Kasumi-1 (cell line): ENCODE measurements around the gene KRTAP5-1.
A peak's percentile ranks its signal among the peaks of the same experiment; 100 is the strongest.
"Not testable (repeated sequence)": the region's sequence is repeated elsewhere in the genome, so short reads cannot be mapped to it uniquely, and the experiment has no call there.

Experiments
- DNase-seq, 2 experiments: peaks; one replicate each; lab custom pipeline; 2025; lab: John Stamatoyannopoulos, UW

Gene KRTAP5-1, protein sequence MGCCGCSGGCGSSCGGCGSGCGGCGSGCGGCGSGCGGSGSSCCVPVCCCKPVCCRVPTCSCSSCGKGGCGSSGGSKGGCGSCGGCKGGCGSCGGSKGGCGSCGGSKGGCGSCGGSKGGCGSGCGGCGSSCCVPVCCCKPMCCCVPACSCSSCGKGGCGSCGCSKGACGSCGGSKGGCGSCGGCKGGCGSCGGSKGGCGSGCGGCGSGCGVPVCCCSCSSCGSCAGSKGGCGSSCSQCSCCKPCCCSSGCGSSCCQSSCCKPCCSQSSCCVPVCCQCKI

GRCh38 chr11:1584661-1585370 lies at the start of gene KRTAP5-1:
Gene KRTAP5-1, minus strand, starts transcription at chr11:1585283. Its CDS starts 34 bp downstream, at chr11:1585249.
- not testable (repeated sequence) for DNase-seq

DNA sequence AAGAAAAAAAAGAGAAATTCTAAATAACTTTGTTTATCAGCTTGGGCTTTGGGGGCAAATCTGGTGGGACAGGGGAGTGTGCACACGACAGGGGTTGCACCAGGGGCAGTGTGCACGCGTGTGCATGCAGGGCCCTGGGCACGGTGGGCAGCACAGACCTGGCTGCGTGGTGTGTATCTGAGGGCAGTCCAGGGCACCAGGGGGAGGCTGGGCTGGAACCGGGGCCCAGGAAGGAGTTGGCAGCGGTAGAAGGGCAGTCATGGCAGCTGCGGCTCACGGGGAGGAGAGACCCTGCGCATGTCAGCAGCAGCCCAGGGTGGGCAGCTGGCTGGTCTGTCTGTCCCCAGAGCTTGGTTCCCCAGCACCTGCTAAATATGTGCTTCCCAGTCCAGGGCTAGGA lies 48.8 kb upstream of the KRTAP5-1 start:
- DNase-seq, result no peak

GRCh38 chr11:1632053-1632714 lies 47.1 kb upstream of the KRTAP5-1 start:
- DNase-seq, result no peak

- no peak for DNase-seq
These were observed 46.0 kb upstream of the KRTAP5-1 start for GRCh38 chr11:1631066-1631568.

- DNase-seq, result no peak
These were observed 45.2 kb upstream of the KRTAP5-1 start for GRCh38 chr11:1630271-1630670.

DNA sequence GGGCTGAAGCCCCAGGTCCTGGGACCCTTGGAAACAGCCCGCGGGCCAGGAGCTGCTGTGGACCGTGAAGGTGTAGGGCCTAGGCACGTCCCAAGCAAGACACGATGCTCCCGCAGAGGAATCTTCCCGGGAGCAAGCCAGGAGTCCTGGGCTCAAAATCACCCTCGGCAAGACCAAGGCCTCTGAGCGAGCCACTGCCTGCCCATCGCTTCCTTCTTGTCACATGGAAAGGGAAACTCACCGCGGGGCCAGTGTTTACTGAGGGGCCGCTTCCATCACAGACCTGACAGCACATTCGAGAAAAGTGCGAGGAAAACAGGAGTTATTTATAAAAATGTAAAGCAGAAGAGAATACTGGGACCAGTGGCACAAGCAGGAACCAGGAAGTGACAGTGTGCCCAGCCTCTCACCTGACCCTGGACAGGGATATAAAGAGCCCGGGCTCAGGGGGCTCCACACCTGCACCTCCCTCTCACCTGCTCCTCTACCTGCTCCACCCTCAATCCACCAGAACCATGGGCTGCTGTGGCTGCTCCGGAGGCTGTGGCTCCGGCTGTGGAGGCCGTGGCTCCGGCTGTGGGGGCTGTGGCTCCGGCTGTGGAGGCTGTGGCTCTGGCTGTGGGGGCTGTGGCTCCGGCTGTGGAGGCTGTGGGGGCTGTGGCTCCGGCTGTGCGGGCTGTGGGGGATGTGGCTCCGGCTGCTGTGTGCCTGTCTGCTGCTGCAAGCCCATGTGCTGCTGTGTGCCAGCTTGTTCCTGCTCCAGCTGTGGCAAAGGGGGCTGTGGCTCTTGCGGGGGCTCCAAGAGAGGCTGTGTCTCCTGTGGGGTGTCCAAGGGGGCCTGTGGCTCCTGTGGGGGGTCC lies 44.5 kb upstream of the KRTAP5-1 start, which contains the start of gene KRTAP5-5:
TSS of gene KRTAP5-5 (plus strand) at position 450 of the 860 bp plus-strand sequence. CDS start at position 516, 66 bp downstream.
- DNase-seq, result no peak

DNA sequence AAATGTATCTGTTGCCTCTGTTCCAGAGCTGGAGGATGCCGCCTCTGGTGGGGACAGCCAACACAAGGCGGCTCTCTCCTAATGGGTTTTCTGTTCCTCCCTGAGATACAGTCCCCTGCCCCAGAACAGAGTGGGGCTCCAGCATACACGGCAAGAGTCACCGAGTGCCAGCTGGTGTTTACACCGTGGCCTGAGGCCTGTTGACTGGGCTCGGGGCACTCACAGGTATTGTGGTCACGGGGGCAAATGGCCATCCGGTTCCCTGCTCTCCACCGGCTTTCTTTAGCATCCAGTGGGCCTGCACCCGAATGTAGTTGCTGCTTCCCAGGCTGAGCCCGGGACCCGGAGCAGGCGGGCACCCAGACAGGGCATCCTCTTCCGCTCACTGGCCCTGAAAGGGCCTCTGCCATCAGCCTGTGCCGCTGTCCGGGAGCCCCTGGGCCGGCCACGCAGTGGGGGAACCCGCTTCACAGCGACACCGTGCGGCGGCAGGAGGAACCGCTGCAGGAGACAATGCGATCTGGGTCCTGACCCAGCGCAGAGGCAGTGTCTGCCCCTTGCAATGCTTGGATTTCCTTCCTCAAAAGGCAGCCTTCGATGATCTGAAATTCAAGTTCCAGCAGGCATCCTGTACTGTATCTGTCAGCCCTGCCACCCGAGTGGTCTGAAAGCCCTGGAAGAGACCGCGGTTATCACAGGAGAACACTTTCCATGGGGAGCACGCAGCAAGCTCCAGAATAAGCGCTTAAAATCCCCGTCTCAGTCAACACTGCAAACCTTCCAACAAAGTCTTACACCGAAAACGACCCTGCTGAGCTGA lies 43.6 kb upstream of the KRTAP5-1 start:
- DNase-seq, result peak; percentile 53 to 57

- no peak for DNase-seq
These were observed 40.5 kb upstream of the KRTAP5-1 start for GRCh38 chr11:1625541-1625940.

DNA sequence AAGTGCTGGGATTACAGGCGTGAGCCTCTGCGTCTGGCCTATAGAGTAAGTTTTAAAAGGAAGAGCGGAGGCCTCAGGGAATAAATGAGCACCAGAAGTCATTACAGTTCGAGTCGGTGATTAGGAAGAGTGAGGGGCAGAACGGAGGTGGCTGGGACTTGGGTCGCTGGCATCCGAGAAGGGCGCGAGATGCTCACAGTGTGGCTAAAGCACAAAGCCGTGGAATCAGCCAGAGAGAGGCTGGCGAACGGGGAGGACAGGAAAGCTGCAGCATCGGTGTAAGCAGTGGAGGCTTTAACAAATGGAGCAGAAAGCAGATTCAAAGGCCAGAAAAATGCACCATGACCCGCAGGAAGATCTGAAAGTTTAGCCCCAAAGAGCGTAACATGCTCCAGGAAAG lies 39.5 kb upstream of the KRTAP5-1 start:
- DNase-seq, result no peak

DNA sequence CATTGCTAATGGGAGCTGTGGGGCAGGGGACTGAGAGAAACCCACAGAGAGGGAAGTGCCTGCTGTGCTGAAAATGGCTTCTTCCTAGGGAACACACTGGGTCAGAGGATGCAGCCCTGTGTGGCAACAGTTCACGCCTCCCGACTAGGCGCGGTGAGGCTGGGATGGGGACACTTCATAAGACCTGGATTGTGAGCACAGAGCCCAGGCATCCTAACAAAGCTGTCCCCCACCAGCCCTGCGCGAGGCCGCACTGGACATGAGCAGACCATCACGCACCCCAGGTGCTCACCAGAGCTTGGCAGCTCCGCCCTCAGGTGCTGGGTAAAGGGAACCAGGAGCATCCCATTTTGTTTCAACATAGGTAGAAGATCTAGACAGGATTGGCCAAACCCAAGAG lies 38.6 kb upstream of the KRTAP5-1 start:
- DNase-seq, result no peak

DNA sequence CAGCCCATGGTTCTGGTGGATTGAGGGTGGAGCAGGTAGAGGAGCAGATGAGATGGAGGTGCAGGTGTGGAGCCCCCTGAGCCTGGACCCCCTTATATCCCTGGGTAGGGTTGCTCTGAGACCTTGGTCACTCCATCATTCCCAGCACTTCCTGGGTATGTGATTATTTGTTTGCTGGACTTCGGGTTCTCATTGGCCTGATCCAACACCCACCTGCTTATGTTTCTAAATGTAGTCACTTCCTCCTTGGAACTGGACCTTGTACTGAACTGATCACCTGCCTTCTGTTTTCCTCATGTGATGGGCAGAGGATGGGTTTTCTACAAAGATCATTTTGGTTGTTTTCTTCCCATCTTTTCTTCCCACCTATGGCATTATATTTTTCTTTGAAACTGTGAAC lies 37.0 kb upstream of the KRTAP5-1 start, which contains the start of gene KRTAP5-4:
TSS of gene KRTAP5-4 (minus strand) at position 53 of the 400 bp plus-strand sequence. CDS start at position 8, 45 bp downstream.
- no peak for DNase-seq

DNA sequence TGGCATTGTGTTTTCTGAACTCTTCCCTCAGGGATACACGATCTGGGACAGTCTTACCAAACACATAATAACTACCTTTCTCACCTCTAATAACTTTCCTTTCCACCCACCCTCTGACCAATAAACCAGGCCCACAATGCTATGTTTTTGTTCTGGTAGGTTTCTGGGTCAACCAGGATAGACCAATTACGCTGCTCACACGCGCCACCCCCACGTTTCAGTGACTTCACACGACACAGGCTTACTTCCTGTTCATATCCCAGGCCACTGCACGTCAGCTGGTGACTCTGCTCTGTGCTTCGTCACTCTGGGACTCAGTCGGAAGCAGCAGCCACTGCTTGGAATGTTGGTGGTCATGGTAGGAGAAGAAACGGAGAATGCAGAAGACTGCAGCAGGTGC lies 34.4 kb upstream of the KRTAP5-1 start:
- no peak for DNase-seq

GRCh38 chr11:1618231-1618630 lies 33.1 kb upstream of the KRTAP5-1 start:
- no peak for DNase-seq

DNA sequence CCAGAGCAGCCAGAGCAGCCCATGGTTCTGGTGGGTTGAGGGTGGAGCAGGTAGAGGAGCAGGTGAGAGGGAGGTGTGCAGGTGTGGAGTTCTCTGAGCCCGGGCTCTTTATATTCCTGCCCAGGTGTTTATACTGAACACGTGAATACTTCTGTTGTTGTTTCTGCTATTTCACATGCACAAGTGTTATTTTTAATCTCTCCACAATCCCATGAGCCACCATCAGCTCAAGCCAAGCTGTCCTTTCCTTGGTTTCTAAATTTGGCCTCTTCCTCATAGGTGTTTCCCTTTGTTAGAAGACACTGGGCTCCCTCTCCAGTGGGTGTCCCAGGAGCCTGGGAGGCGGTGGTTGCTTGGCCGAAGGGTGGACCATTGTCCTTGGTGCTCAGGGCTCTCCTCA lies 23.3 kb upstream of the KRTAP5-1 start, which contains the start of gene KRTAP5-3:
TSS of gene KRTAP5-3 (minus strand) at position 101 of the 400 bp plus-strand sequence. CDS start at position 23, 78 bp downstream.
- no peak for DNase-seq

- not testable (repeated sequence) for DNase-seq
These were observed 22.8 kb upstream of the KRTAP5-1 start for GRCh38 chr11:1607901-1608300.

- DNase-seq, result not testable (repeated sequence)
These were observed 22.2 kb upstream of the KRTAP5-1 start for GRCh38 chr11:1607156-1607845.

DNA sequence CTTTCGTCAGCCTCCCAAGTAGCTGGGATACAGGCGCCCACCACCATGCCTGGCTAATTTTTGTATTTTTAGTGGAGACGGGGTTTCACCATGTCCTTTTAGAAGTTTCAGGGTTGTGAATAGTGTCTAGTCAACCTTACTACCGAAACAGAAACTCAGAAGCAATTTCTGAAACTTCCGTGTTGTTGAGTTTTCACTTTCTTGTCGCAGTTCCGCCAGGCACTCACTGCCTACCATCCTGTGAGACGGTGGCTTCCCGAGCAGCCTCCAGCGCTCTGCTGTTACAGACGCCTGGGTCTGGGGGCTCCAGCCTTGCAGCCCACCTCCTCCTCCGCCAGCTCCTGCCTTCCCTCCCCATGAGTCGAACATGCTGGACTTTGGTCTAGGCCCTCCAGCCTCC lies 20.8 kb upstream of the KRTAP5-1 start:
- not testable (repeated sequence) for DNase-seq

GRCh38 chr11:1604711-1605110 lies 19.6 kb upstream of the KRTAP5-1 start:
- no peak for DNase-seq

GRCh38 chr11:1604181-1604580 lies 19.1 kb upstream of the KRTAP5-1 start:
- DNase-seq, result no peak

GRCh38 chr11:1603629-1604028 lies 18.5 kb upstream of the KRTAP5-1 start:
- DNase-seq, result no peak
